ENCODE results near the gene TNFRSF6B.

- TF ChIP-seq CTCF (conservative IDR thresholded peaks at IDR 0.05; ENCODE audit: low read length) (no peak), EZH2phosphoT487 (IDR thresholded peaks at IDR 0.05; ENCODE audit: borderline replicate concordance) (no peak)
Measured at GRCh38 chr20:63703976-63704748, 7.7 kb downstream of the TNFRSF6B start.

Measured in Loucy (cell line).